Muscle layer of colon (tissue), 2 donors: ENCODE results near the gene CHD1.

Experiments used
- H3K27ac ChIP-seq: one replicate; pipeline ENCODE4 v1.7.0; 2013; ENCODE audit warnings: low read depth, mild to moderate bottlenecking, low read length, moderate library complexity
- H3K27me3 ChIP-seq, 2 donors: one replicate each; pipeline ENCODE4 v1.7.0; 2013; ENCODE audit warnings: low read length in 2 of 2, mild to moderate bottlenecking in 2 of 2; ENCODE audit not compliant: insufficient read depth in 2 of 2, control insufficient read depth in 1 of 2
- H3K36me3 ChIP-seq: one replicate; pipeline ENCODE4 v1.7.0; 2013; ENCODE audit warnings: mild to moderate bottlenecking, low read length; ENCODE audit not compliant: insufficient read depth
- H3K4me1 ChIP-seq: one replicate; pipeline ENCODE4 v1.7.0; 2013; ENCODE audit warnings: mild to moderate bottlenecking, low read length; ENCODE audit not compliant: insufficient read depth
- H3K4me3 ChIP-seq, 2 donors: one replicate each; pipeline ENCODE4 v1.7.0; 2013; ENCODE audit warnings: low read length in 2 of 2, low read depth in 1 of 2, mild to moderate bottlenecking in 1 of 2, moderate library complexity in 1 of 2
- H3K9ac ChIP-seq: one replicate; pipeline ENCODE4 v1.7.0; 2013; ENCODE audit warnings: low read length
- H3K9me3 ChIP-seq: one replicate; pipeline ENCODE4 v1.7.0; 2013; ENCODE audit warnings: mild to moderate bottlenecking, low read length
- donor health status: abdominal sarcoma.
- donor health status: Adenocarcinoma of cecum.

Gene CHD1

DNA sequence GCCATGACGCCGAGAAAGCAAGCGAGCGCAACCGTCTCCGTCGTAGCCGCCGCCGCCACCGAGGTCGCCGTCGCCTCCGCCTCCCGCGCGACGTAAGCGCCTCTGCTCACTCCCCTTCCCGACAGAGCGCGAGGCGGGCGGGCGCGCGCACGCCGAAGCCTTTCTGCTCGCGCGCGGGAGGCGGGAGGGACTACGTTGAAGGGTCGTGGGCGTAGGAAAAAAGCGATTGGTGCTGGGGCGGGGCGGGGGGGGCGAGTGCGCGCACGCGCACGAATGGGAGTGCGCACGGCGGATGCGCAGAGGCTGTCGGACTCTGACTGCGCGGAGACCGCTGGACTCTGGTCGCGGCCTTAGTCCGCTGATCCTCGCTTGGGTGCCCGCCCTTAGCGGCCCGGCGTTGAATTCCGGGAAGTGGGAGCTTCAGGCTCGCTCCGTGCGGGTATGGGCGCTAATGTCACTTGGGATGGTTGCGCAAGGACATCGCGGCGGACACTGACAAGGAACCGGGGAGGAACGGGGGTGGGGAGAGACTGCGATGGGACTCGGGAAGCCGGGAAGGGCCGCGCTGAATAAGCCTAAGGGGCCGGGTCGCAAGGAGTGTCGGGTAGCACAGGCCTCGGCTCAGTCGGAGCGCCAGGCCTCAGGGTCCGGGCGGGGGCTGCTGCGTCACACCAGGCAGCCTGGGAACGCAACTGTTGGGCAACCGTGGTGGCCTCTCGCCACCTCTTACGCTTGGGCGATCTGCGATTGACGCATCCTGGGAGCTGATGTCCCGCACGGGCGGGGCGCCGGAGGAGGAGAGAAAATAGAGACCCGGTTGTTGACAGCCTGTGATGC lies at the start of gene CHD1:
Gene CHD1, minus strand, starts transcription at position 135 of the 837 bp plus-strand sequence. CDS start 2,621 bp downstream, outside the sequence.
- Histone ChIP-seq H3K4me1 (peaks cover 29% of the 10 kb centered on the region), H3K36me3 (peaks cover 20% of the 10 kb centered on the region)

DNA sequence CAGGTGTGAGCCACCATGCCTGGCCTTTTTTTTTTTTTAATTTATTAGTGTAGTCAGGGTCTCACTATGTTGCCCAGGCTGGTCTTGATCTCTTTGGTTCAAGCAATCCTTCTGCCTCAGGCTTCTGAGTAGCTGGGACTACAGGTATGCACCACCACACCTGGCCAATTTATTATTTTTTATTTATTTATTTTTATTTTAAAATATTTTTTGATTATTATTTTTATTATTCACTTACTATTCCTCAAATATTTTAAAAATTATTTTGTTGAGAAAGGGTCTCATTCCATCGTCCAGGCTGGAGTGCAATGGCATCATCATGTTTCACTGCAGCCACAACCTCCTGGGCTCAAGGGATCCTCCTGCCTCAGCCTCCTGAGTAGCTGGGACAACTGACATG lies 49.7 kb upstream of the CHD1 start:
- Histone ChIP-seq H3K27ac (no peak overlapping the region), H3K4me3 (no peak overlapping the region), H3K9me3 (no peaks in the 10 kb centered on the region), H3K4me1 (no peaks in the 10 kb centered on the region), H3K9ac (no peak overlapping the region), H3K27me3 (no peaks in the 10 kb centered on the region), H3K36me3 (no peaks in the 10 kb centered on the region)

More for the DNA sequence above, at the start of gene CHD1:
- H3K9me3 ChIP-seq = no peaks in the 10 kb centered on the region
- no peaks in the 10 kb centered on the region for H3K27me3 ChIP-seq
- H3K9ac ChIP-seq = peak within 1 kb of the TSS; percentile 100
- H3K27ac ChIP-seq = peak within 1 kb of the TSS; percentile 100
- peak within 1 kb of the TSS; percentile 86 to 97 for H3K4me3 ChIP-seq

GRCh38 chr5:98977723-98978122 lies 48.9 kb upstream of the CHD1 start:
- Histone ChIP-seq H3K9ac (no peak overlapping the region), H3K27ac (no peak overlapping the region), H3K9me3 (no peaks in the 10 kb centered on the region), H3K27me3 (no peaks in the 10 kb centered on the region), H3K4me1 (no peaks in the 10 kb centered on the region), H3K36me3 (no peaks in the 10 kb centered on the region), H3K4me3 (no peak overlapping the region)

DNA sequence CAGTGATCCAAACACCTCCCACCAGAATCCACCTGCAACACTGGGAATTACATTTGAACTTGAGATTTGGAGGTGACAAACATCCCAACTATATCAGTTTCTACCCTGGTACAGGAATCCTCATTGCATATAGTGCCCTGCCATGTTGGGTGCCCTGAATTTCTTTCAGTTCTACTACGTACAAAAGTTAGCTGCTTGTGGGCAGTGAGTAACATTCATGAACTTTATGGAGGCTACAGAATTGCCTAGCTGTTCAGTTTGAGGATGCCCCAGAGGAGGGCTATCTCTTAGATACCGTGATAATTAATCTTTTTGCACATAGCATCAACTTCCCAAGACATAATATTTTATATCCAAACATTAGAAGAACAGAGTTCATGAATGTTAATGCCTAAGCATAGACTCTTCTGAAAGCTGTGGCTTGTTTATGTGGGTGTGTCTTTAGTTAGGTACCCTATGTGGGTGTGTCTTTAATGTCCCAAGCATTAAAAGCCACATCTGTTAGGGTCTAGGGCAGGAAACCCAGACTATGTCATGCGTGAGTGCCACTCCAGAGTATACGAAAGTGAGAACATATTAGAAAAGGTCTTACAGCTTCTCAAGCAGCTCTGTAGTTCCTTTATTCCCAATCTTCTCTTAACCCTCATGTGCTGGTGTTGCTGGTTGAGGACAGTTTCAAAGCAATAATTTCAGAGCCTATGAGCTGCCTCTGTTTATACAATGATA lies 47.0 kb upstream of the CHD1 start:
- H3K9ac ChIP-seq = no peak overlapping the region
- H3K27me3 ChIP-seq = no peaks in the 10 kb centered on the region
- H3K27ac ChIP-seq = no peak overlapping the region
- H3K9me3 ChIP-seq = no peaks in the 10 kb centered on the region
- H3K4me3 ChIP-seq = no peak overlapping the region
- H3K36me3 ChIP-seq = no peaks in the 10 kb centered on the region
- H3K4me1 ChIP-seq = no peaks in the 10 kb centered on the region

- H3K4me3 ChIP-seq = no peak overlapping the region
- H3K9me3 ChIP-seq = no peaks in the 10 kb centered on the region
- H3K4me1 ChIP-seq = no peaks in the 10 kb centered on the region
- no peaks in the 10 kb centered on the region for H3K27me3 ChIP-seq
- no peaks in the 10 kb centered on the region for H3K36me3 ChIP-seq
- no peak overlapping the region for H3K27ac ChIP-seq
- no peak overlapping the region for H3K9ac ChIP-seq
Measured at GRCh38 chr5:98975223-98975622, 46.4 kb upstream of the CHD1 start.

GRCh38 chr5:98969400-98969799 lies 40.6 kb upstream of the CHD1 start:
- Histone ChIP-seq H3K4me3 (no peak overlapping the region), H3K27me3 (no peaks in the 10 kb centered on the region), H3K9me3 (no peaks in the 10 kb centered on the region), H3K27ac (no peak overlapping the region), H3K4me1 (no peaks in the 10 kb centered on the region), H3K36me3 (no peaks in the 10 kb centered on the region), H3K9ac (no peak overlapping the region)

- no peaks in the 10 kb centered on the region for H3K36me3 ChIP-seq
- no peak overlapping the region for H3K27ac ChIP-seq
- H3K9ac ChIP-seq = no peak overlapping the region
- H3K9me3 ChIP-seq = no peaks in the 10 kb centered on the region
- H3K27me3 ChIP-seq = no peaks in the 10 kb centered on the region
- no peak overlapping the region for H3K4me3 ChIP-seq
- H3K4me1 ChIP-seq = no peaks in the 10 kb centered on the region
Measured at GRCh38 chr5:98968056-98968564, 39.3 kb upstream of the CHD1 start.

GRCh38 chr5:98965226-98965625 lies 36.4 kb upstream of the CHD1 start:
- H3K27me3 ChIP-seq = no peaks in the 10 kb centered on the region
- no peaks in the 10 kb centered on the region for H3K36me3 ChIP-seq
- H3K9ac ChIP-seq = no peak overlapping the region
- no peaks in the 10 kb centered on the region for H3K9me3 ChIP-seq
- no peak overlapping the region for H3K4me3 ChIP-seq
- H3K4me1 ChIP-seq = no peaks in the 10 kb centered on the region
- no peak overlapping the region for H3K27ac ChIP-seq

DNA sequence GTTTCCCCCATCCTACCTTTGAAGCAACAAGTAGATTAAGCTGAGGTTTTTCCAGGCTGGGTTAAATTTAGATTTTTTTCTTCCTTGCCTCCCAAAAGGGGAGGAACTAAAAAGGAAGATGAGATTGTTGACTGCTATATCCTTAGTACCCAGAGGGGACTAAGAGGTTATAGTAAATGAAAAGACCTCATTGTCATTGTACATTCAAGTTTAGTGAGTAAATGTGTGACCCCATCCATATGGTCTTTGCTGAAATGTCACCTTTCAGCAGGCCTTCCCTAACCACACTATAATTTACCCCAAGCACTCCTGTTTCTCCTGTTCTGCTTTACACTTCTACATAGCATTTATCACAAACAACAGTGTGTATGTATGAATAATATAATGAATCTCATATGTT lies 35.8 kb upstream of the CHD1 start:
- H3K4me1 ChIP-seq = no peaks in the 10 kb centered on the region
- H3K27me3 ChIP-seq = no peaks in the 10 kb centered on the region
- no peaks in the 10 kb centered on the region for H3K9me3 ChIP-seq

DNA sequence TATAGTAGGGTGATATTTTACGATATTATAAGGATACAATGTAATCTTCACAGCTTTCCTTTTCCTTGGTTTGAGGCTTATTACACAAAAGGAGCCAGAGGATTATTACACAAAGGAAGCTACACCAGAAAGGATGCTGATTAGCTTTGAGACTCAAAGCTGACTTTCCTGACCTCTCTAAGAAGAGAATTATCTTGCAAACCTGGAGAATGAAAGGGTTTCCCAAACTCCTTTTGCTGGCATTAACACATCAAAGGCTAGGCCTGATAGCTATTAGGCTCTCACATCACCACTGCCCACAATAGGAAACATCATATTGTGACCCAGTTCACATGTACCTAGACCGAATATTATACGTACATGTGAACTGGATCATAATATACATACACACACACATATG lies 34.2 kb upstream of the CHD1 start:
- Histone ChIP-seq H3K27me3 (no peaks in the 10 kb centered on the region), H3K36me3 (no peaks in the 10 kb centered on the region), H3K27ac (no peak overlapping the region), H3K9me3 (no peaks in the 10 kb centered on the region), H3K9ac (no peak overlapping the region), H3K4me3 (no peak overlapping the region), H3K4me1 (no peaks in the 10 kb centered on the region)

More for the DNA sequence above, 35.8 kb upstream of the CHD1 start:
- Histone ChIP-seq H3K36me3 (no peaks in the 10 kb centered on the region), H3K4me3 (no peak overlapping the region), H3K9ac (no peak overlapping the region), H3K27ac (no peak overlapping the region)

GRCh38 chr5:98962587-98962986 lies 33.8 kb upstream of the CHD1 start:
- Histone ChIP-seq H3K4me1 (no peaks in the 10 kb centered on the region), H3K27ac (no peak overlapping the region), H3K36me3 (no peaks in the 10 kb centered on the region), H3K9ac (no peak overlapping the region), H3K4me3 (no peak overlapping the region), H3K9me3 (no peaks in the 10 kb centered on the region), H3K27me3 (no peaks in the 10 kb centered on the region)
